ENCODE data around the gene ZNF878.

The ZNF878 gene

GRCh38 chr19:12000152-12000981 lies 52.4 kb downstream of the ZNF878 start:
- TF ChIP-seq TAF1 (IDR thresholded peaks at IDR 0.05; ENCODE audit: borderline replicate concordance, insufficient read depth, low read length) (no peak), FOXP2 (optimal IDR thresholded peaks at IDR 0.05; ENCODE audit: borderline replicate concordance, extremely low read depth, extremely low read length, insufficient read depth) (no peak), REST (IDR thresholded peaks at IDR 0.05; ENCODE audit: insufficient read depth in 1 of 2, low read depth in 2 of 2, low read length in 2 of 2) (no peak), SIN3A (IDR thresholded peaks at IDR 0.05; ENCODE audit: borderline replicate concordance, insufficient read depth, low read length) (no peak)

- TF ChIP-seq TAF1 (IDR thresholded peaks at IDR 0.05; ENCODE audit: borderline replicate concordance, insufficient read depth, low read length) (no peak), SIN3A (IDR thresholded peaks at IDR 0.05; ENCODE audit: borderline replicate concordance, insufficient read depth, low read length) (no peak), FOXP2 (optimal IDR thresholded peaks at IDR 0.05; ENCODE audit: borderline replicate concordance, extremely low read depth, extremely low read length, insufficient read depth) (no peak), REST (IDR thresholded peaks at IDR 0.05; ENCODE audit: insufficient read depth in 1 of 2, low read depth in 2 of 2, low read length in 2 of 2) (no peak), POLR2AphosphoS5 (IDR thresholded peaks at IDR 0.05; ENCODE audit: low read depth, low read length) (no peak)
Measured at GRCh38 chr19:11995174-11995573, 57.6 kb downstream of the ZNF878 start.

Measured in PFSK-1 (cell line).